Erythroblast (primary cell): Measurements from ENCODE around the gene MEGF11.

Source experiments
- GATA1 ChIP-seq: IDR thresholded peaks from 2 replicates; pipeline ENCODE4 v1.6.1; 2011; ENCODE audit warnings: low read depth, mild to moderate bottlenecking, control low read depth, low read length, moderate library complexity
- POLR2A ChIP-seq: IDR thresholded peaks from 2 replicates; pipeline ENCODE4 v1.6.1; 2011; ENCODE audit warnings: mild to moderate bottlenecking, low read length

GRCh38 chr15:65971741-65971995 lies 281.9 kb downstream of the MEGF11 start:
- no peak for TF ChIP-seq POLR2A
- no peak for TF ChIP-seq GATA1
